Right hindlimb (tissue), 1 donor: ENCODE data around the gene HSPH1.

Source experiments
- DNase-seq: peaks from one replicate; pipeline ENCODE4 v3.0.0-alpha.2; 2018

HSPH1 gene

DNA sequence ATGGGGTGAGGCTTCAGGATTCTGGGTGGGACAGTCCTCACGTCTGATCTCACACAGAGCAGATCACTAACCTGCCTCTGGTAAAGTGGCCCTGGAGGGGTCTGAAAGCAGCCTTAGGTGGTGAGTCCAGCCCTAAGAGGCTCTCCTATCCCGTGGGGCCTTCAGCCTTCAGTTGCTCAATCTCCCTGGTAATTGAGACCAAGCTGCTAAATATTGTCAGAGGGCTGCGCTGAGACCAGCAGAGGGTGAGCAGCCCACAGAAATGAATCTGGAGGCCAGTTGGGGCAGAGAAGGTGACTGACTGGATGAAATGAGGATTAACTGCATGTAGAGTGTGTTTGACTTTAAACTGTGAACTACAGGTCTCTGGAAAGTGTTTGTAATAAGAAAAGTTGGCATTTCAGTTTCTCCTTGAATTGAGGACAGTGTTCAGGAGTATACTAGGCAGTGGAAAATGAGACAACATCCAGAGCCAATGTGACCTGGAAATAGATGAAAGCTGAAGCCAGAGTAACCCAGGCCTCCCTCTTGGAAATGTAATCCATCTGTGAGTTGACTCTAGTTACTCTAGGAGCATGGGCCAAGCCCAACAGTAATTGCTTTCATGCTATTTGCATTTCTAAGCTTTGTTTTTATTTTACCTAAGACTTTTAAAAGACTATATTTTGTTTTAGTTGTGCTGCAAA is 14.3 kb upstream of the HSPH1 start:
- DNase-seq: peak; percentile 34

DNA sequence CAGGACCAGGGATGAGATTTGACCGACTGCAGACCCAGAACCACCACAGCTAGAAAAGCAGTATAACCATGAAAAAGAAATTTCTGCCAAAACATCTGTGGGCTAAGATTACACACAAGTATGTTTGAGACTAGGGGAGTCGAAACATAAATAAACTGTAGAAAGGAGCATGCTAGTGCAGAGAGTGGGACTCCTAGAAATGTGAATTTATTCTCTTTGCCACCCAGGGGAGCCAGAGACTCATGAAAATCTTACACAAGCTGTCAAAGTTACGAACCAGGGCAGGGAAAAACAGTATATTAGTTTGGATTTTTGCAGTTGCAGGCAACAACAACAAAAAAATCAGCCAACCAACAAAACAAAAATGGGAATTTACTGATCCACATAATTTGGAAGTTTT is 12.3 kb upstream of the HSPH1 start:
- no peak for DNase-seq

- DNase-seq: no peak
Observed at GRCh38 chr13:31172535-31172934, 10.8 kb upstream of the HSPH1 start.

DNA sequence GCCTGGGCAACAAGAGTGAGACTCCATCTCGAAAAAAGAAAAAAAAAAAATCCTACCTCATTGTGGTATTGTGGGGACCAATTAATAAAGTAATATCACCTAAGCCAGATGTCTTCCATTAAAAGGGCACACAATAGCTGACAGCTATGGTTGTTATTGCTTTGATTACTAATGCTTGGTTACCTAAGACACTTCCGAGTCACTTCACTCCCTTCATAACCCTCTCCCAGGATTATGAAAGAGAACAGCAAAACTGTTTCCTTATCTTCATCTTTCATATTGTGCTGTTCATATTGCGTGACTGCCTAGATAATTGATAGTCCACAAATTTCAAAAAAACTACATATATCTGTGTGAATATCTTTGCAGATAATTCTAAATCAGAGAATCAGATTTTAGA is 10.3 kb upstream of the HSPH1 start:
- no peak for DNase-seq

- no peak for DNase-seq
Observed at GRCh38 chr13:31168736-31169135, 7.0 kb upstream of the HSPH1 start.

GRCh38 chr13:31168166-31168565 is 6.5 kb upstream of the HSPH1 start:
- DNase-seq: no peak

GRCh38 chr13:31167490-31167889 is 5.8 kb upstream of the HSPH1 start:
- DNase-seq: no peak

- no peak for DNase-seq
Observed at GRCh38 chr13:31166591-31166990, 4.9 kb upstream of the HSPH1 start.

DNA sequence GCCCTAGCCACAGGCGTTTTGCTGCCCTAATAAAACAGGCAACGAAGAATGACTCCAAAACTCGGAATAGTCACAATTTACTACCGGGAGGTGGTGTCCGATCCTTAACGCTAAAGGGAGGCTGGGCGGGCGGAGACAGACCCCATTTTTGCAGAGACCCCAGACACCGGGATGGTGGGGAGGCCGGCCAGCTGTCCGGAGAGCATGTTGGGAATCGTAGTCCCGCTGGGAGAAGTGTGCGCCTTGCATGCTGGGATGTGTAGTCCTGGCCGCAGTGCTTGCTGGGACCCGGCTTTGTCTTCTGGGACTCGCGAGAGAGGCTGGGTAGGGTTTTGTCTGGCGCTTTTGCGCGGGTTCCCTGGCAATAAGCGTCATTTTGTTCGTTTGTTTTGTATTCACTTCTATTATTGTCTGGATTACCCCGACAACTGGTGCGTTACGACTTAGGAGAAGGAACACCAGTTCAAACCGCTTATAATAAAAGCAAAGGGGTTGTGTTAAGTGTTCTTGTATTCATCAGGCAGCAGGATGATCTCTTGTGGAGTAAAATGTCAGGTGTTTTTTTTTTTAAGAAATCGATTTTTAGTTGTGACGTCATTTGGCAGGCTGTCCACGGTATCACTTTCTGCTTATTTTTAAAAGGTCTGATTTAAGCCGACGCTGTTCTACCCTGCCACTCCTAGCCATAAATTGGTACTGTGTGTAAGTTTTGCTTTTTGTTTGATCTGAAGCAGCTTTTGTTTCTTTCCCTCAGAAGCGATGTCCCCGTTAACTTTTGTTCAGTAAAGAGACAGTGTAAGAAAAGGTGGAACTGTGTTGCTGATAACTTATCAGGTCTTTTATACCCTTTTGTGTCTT is 676 bp upstream of the HSPH1 start:
- DNase-seq: peak; percentile 99

GRCh38 chr13:31160857-31161556 is 697 bp downstream of the HSPH1 start:
- DNase-seq: peak; percentile 82

DNA sequence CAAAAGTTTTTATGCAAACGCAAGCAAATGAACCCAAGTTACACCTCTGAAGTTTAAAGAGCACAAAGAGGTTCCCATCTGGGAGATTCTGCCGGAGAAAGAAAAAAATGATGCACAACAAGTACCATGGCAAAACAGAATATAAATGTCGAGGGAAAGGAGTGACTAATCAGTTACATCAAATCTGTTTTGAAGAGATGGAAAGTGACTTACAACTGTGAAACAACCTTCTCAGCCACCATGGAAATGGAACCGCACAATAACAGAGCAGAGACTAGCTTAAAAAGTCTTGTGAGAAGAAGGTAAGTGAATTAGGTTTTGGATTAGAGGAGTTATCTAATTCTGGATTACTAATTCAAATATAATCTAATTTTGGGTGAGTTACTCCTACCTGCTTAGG is 2.4 kb downstream of the HSPH1 start:
- DNase-seq: no peak

- no peak for DNase-seq
Observed at GRCh38 chr13:31154939-31155338, 6.8 kb downstream of the HSPH1 start.

GRCh38 chr13:31151837-31152236 is 9.9 kb downstream of the HSPH1 start:
- no peak for DNase-seq

DNA sequence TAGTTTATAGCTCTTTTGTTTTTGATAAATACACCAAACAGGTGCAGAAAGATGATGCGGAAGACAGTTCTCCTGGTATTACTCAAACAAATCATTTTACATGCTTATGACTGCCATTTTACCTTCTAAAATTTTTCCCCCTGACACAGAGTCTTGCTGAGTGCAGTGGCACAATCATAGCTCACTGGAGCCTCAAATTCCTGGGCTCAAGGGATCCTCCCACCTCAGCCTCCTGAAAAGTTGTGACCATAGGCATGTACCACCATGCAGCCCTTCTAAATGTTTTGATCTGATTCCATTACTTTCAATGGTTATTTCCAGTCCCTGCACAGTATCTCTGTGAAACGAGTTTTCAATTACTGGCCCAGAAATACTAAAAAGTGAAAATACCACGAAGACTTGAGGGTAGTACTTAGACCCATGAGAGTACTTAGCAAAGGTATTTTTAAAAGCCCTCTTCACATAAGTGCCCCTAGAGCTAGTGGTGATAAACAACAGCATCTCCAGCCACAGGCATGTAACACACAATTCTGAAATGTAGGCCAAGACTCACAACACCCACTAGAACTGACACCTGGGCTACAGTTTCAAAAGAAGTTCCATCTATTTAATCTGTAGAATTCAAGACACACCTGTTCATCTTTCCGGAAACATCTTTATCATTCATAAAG is 11.3 kb downstream of the HSPH1 start:
- DNase-seq: no peak

DNA sequence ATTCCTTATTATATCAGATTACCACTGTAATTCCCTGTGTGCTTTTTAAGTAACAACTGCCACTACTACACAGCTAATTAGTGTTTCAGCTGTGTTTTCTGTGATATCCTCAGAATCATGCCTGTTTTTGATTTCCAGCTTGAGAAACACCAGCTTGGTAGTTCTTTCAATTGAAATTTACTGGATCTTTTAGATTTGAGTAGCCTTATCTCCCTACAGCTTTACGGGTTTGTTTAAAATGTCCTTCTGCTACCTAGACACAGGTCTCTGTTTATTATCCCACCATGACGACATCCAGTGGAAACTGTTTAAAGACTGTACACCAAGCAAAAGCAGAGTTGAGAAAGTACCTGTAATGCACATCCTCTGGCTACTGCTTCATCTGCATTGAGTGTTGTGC is 12.1 kb downstream of the HSPH1 start:
- DNase-seq: no peak

GRCh38 chr13:31145417-31145816 is 16.3 kb downstream of the HSPH1 start:
- DNase-seq: no peak

DNA sequence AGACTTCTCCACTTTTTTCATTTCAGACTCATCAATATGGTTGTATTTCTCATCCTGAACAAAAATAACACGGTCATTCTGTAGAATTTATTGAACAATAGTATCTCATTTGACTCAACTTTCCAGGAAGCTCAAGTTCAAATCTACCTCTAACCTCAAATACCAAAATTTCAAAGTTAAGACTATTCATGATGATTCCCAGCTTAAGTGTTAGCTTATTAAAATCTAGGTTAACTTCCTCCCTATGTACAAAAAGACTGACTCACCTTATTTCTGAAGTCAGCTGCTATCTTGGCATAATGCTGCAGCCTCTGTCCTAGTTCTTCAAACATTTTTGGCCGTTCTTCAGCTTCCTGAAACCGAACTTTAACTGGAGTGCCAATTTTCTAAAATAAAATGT is 23.2 kb downstream of the HSPH1 start:
- no peak for DNase-seq

DNA sequence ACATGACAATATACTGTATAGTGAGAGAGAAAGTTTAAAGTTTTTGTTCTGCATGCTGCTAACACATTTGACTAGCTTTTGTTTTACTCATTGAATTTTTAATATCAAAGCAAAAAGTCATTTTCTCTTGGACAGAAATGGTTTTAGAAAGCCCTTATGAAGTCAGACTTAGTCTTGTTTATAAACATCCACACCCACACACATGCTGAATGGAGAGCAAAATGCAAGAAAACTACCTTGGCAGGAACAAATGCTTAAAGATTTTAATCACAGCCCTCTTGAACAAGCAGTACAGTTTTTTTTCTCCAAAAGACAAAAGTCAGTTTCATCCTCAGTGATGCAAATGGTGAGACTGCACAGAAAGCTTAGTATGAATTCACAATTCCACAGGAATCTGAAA is 25.0 kb downstream of the HSPH1 start:
- no peak for DNase-seq

DNA sequence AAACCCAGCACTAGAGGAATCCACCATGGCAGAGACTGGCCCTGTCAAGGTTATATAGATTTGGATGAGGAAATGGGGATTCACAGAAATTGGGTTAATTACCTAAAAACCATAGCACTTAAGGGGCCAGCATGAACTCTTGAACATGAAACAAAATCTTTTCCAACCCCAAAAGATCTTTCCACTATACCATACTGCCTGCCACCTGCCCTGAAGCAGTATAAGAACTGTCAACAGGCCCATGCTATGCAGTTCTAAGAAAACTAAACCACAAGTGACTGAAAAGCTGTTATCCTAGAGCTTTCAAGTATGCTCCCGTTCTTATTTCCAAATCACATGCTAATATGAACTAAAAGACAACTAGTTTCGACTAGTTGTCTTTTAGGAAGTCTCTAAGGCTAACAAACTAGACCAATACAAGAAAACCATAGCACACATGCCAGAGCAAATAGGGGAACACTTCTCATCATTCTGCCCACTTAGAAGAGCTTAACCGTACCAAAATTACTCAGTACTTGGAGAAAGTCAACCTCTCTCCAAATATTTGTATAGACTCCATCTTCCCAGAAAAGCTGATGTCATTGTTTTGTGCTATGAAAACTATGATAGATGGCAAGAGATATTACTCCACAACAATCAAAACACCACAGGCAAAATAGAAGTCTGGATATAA is 27.5 kb downstream of the HSPH1 start:
- no peak for DNase-seq

- no peak for DNase-seq
Observed at GRCh38 chr13:31133621-31134020, 28.1 kb downstream of the HSPH1 start.

- no peak for DNase-seq
Observed at GRCh38 chr13:31131470-31131961, 30.2 kb downstream of the HSPH1 start.

- DNase-seq: no peak
Observed at GRCh38 chr13:31129419-31129818, 32.3 kb downstream of the HSPH1 start.

GRCh38 chr13:31124204-31124603 is 37.5 kb downstream of the HSPH1 start:
- DNase-seq: no peak
